ENCODE data around the gene ATP1B3. TPM values are rescaled to one million over a fixed set of nuclear protein-coding genes. Genes with fewer than 3 reads are reported as not detected.
"Not testable (repeated sequence)": the region's sequence is repeated elsewhere in the genome, so short reads cannot be mapped to it uniquely, and the experiment has no call there.

ATP1B3 gene
- total RNA-seq, 2 donors from 2014 or later = 231 to 374 TPM

GRCh38 chr3:141845407-141846049 lies 30.9 kb upstream of the ATP1B3 start:
- DNase-seq = peak; percentile 30
- Histone ChIP-seq H3K27ac (peak overlapping the region; percentile 14), H3K36me3 (no peaks in the 10 kb centered on the region), H3K27me3 (no peaks in the 10 kb centered on the region), H3K9ac (ENCODE audit: low read depth in 2 of 2, low read length in 2 of 2) (peak overlapping the region in 1 of 2 donors; percentile 5), H3K4me3 (no peak overlapping the region), H3K4me1 (no peaks in the 10 kb centered on the region), H3K9me3 (no peaks in the 10 kb centered on the region)
- TF ChIP-seq CTCF (IDR thresholded peaks at IDR 0.05) = no peak
- intact Hi-C loops (cut with DNase I) = no loop called here

DNA sequence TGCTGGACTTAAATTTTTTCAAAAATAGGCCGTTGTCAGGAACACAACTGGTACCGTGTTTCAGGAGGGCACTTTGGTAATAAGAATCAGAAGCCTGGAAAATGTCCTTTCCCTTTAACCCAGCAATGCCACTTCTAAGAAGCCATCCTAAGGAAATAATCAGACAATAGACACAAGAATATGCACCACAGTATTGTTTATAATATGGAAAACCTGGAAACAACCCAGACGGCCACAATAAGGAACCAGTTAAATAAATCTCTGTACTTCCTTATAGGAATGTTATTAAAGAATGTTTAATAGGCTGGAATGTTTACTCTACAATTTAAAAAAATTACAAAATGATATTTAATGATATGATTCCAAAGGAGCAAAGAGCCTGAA lies 30.4 kb upstream of the ATP1B3 start:
- Histone ChIP-seq H3K9me3 (no peaks in the 10 kb centered on the region), H3K4me3 (no peak overlapping the region), H3K9ac (ENCODE audit: low read depth in 2 of 2, low read length in 2 of 2) (no peak overlapping the region), H3K36me3 (no peaks in the 10 kb centered on the region), H3K27me3 (no peaks in the 10 kb centered on the region), H3K27ac (peak overlapping the region; percentile 14), H3K4me1 (no peaks in the 10 kb centered on the region)
- TF ChIP-seq CTCF (IDR thresholded peaks at IDR 0.05) = no peak
- intact Hi-C loops (cut with DNase I) = no loop called here
- DNase-seq = no peak

GRCh38 chr3:141848159-141848748 lies 28.2 kb upstream of the ATP1B3 start:
- H3K4me3 ChIP-seq; H3K27me3 ChIP-seq; H3K9ac ChIP-seq (ENCODE audit: low read depth in 2 of 2, low read length in 2 of 2); H3K27ac ChIP-seq; DNase-seq; H3K36me3 ChIP-seq; H3K4me1 ChIP-seq; H3K9me3 ChIP-seq; intact Hi-C loops (cut with DNase I): not testable (repeated sequence)

GRCh38 chr3:141849056-141849815 lies 27.2 kb upstream of the ATP1B3 start:
- H3K4me3 ChIP-seq = no peak overlapping the region
- intact Hi-C loops (cut with DNase I) = no loop called here
- no peaks in the 10 kb centered on the region for H3K9me3 ChIP-seq
- H3K27ac ChIP-seq = no peak overlapping the region
- no peaks in the 10 kb centered on the region for H3K27me3 ChIP-seq
- DNase-seq = no peak
- H3K36me3 ChIP-seq = no peaks in the 10 kb centered on the region
- TF ChIP-seq CTCF (IDR thresholded peaks at IDR 0.05) = no peak
- H3K9ac ChIP-seq (ENCODE audit: low read depth in 2 of 2, low read length in 2 of 2) = peak overlapping the region in 1 of 2 donors; percentile 12
- H3K4me1 ChIP-seq = no peaks in the 10 kb centered on the region

- TF ChIP-seq CTCF (IDR thresholded peaks at IDR 0.05) = no peak
- H3K27ac ChIP-seq = no peak overlapping the region
These were observed 25.0 kb upstream of the ATP1B3 start for GRCh38 chr3:141851411-141851810.

More at GRCh38 chr3:141851411-141851810, 25.0 kb upstream of the ATP1B3 start:
- Histone ChIP-seq H3K9me3 (no peaks in the 10 kb centered on the region), H3K4me3 (no peak overlapping the region), H3K9ac (ENCODE audit: low read depth in 2 of 2, low read length in 2 of 2) (no peak overlapping the region), H3K27me3 (no peaks in the 10 kb centered on the region), H3K4me1 (no peaks in the 10 kb centered on the region), H3K36me3 (no peaks in the 10 kb centered on the region)
- DNase-seq = no peak
- intact Hi-C loops (cut with DNase I) = no loop called here

All from colonic mucosa (tissue), 4 donors.